ENCODE data around the gene BUD23.
"Not testable (repeated sequence)": the region's sequence is repeated elsewhere in the genome, so short reads cannot be mapped to it uniquely, and the experiment has no call there.

Gene BUD23

GRCh38 chr7:73698410-73698809, 15.0 kb downstream of the BUD23 start:
- in situ Hi-C loops (cut with MboI; ENCODE audit: low pct_unique_long_range_greater_than_20kb, low sequenced_read_pairs): no loop called here
- DNase-seq: no peak

GRCh38 chr7:73699370-73700068, 16.1 kb downstream of the BUD23 start:
- no peak for DNase-seq
- in situ Hi-C loops (cut with MboI; ENCODE audit: low pct_unique_long_range_greater_than_20kb, low sequenced_read_pairs): no loop called here

- in situ Hi-C loops (cut with MboI; ENCODE audit: low pct_unique_long_range_greater_than_20kb, low sequenced_read_pairs): no loop called here
- DNase-seq: no peak
These were observed 16.6 kb downstream of the BUD23 start for GRCh38 chr7:73700069-73700423.

GRCh38 chr7:73700581-73701134, 17.3 kb downstream of the BUD23 start:
- no peak for DNase-seq
- in situ Hi-C loops (cut with MboI; ENCODE audit: low pct_unique_long_range_greater_than_20kb, low sequenced_read_pairs): no loop called here

GRCh38 chr7:73701357-73701995, 18.1 kb downstream of the BUD23 start:
- in situ Hi-C loops (cut with MboI; ENCODE audit: low pct_unique_long_range_greater_than_20kb, low sequenced_read_pairs): no loop called here
- peak; percentile 38 for DNase-seq

DNA sequence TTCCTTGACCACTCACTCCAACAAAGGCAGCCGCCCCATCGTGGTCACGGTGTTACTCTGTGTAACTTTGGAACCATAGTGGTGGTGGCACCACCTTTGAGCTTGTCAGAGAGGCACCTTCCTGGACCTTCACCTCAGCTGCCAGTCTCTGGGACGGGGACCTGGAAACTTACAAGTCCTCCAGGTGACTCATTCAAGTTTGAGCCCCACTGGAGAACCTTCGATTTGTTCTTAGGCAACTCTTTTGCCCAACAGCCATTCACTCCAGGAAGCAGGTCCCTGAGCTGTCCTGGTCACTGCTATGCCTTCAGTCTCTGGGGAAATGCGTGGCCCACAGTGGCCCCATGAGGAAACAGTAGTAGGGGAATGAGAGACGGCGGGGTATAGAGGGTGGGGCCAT, 18.8 kb downstream of the BUD23 start:
- in situ Hi-C loops (cut with MboI; ENCODE audit: low pct_unique_long_range_greater_than_20kb, low sequenced_read_pairs): no loop called here
- DNase-seq: no peak

DNA sequence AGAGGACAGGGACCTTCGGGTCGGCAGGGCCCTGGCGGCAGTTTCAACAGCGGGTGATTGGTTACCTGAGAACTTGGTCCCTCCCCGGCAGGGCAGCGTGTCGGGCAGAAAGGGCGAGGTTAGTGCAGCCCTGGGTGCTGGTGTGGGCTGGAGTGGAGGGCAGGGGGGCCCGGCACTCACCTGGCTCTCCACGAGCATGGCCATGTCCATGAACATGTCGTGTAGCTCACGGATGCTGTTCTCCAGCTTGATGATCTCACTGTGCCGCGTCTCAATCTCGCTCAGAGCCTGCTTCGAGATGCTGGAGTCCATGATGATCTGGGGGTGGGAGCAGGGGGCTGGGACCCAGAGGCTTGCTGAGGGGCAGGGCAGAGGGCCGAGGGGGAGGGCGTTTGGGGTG, 19.3 kb downstream of the BUD23 start:
- DNase-seq: no peak
- in situ Hi-C loops (cut with MboI; ENCODE audit: low pct_unique_long_range_greater_than_20kb, low sequenced_read_pairs): no loop called here

DNA sequence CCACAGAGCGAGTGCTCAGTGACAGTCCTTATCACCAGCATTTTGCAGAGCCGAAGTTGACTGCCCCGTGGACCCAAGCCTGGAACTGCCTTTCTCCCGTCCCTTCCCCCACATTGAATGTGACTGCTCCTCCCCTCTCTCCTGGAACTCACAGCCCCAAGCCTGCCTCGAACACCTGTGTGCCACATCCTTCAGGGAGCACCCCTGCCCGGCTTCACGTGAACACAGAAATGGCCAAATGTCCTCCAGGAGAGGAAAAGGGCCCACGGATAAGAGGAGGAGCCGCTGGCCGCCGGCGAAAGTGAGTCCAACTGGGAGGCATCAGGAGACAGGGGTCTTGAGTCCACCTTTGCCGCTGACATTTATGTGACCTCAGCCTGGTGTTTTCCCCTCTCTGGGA, 19.8 kb downstream of the BUD23 start:
- DNase-seq: no peak
- in situ Hi-C loops (cut with MboI; ENCODE audit: low pct_unique_long_range_greater_than_20kb, low sequenced_read_pairs): no loop called here

DNA sequence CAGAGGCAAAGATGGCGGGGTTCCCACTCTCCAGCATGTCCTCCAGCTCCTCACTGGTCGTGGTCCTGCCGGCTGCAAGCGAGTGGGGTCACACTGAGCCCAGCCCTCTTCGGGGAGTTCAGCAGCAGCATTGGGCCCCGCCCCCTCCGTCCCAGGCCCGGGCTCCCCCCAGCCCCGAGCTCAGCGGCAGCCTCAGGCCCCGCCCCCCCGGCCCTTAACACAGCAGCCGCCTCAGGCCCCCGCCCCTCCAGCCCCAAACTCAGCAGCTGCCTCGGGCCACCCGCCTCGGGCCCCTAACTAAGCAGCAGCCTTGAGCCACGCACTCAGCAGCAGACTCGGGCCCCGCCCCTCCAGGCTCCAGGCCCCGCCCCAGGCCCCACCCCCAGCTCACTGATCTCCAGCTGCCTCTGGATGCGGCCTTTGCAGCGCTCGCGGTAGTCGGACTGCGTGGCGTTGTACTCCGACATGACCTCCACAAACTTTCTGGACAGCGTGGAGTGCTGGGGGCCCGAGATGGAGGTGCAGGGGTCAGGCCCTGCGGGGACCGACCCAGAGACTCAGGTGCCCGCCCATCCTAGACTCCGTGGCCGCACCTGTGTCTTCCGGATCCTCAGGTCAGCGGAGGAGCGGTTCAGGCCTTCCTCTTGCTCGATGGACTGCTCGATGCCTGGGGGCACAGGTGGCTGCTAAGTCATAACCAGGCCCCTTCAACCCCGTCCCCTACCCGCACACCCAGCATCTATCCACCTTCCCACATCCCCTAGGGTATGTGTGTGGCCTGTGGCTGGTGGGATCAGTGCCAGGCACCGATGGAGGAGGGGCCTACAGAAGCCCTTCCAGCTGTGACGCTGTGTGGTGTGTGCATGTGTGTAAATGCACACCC, 20.6 kb downstream of the BUD23 start:
- in situ Hi-C loops (cut with MboI; ENCODE audit: low pct_unique_long_range_greater_than_20kb, low sequenced_read_pairs): no loop called here
- DNase-seq: no peak

DNA sequence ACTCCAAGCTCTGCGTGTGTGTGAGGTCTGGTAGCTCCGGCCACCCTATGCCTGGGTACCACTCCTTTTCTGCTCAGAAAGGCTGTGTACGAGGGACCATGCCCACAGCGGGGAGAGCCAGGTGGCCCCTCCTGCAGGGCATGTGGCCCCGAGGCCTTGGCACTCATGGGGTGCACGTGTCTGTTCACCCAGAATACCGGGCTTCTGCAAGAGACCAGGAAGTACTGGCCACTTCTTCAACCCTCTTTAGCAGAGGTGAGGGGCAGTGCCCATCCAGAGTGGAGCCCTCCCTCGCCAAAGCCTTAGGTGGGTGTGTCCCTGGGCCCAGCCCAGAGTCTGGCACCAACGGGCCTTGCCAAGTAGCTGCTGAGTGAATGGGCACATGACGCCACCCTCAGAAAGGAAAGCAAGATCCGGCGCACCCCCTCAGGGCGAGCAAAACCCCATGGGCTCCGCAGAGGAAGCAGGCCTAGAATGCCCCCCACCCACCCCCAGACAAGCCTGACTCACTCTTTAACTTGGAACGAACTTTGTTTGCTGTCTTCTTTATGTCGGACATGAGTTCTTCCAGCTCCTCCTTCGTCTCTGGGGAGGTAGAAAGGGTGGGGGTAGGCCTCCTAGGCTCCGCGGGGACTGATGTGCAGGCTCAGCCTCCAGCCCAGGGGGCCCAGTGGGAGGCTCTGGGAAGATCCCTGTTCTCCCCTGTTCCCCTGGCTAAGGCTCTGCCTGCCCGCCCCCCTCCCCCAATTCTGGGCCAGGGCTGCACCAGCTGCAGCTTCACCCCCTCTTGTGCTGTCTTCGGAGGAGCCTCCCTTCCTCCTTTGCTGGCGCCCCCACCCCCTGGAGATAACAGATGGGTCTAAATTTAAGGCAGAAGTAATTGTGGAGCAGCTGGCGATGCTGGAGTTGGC, 21.5 kb downstream of the BUD23 start:
- in situ Hi-C loops (cut with MboI; ENCODE audit: low pct_unique_long_range_greater_than_20kb, low sequenced_read_pairs): no loop called here
- no peak for DNase-seq

DNA sequence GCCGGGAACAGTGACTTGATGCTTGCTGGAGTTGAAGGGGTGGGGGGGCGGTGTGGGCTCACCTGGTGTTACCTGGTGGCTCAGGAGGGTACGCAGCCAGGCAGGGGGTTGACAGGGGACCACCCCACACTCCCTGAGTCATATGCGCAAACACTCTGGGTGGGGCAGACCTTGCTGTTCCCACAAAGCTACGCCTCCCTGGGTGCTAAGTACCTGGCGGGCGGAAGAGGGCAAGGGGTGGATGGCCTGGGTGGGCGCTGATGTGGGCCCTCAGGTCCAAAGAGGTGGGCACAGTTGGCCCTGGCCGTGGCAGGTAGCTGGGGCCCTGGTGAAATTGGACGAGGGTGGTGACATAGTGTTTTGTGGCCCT, 22.1 kb downstream of the BUD23 start:
- in situ Hi-C loops (cut with MboI; ENCODE audit: low pct_unique_long_range_greater_than_20kb, low sequenced_read_pairs): no loop called here
- DNase-seq: no peak

DNA sequence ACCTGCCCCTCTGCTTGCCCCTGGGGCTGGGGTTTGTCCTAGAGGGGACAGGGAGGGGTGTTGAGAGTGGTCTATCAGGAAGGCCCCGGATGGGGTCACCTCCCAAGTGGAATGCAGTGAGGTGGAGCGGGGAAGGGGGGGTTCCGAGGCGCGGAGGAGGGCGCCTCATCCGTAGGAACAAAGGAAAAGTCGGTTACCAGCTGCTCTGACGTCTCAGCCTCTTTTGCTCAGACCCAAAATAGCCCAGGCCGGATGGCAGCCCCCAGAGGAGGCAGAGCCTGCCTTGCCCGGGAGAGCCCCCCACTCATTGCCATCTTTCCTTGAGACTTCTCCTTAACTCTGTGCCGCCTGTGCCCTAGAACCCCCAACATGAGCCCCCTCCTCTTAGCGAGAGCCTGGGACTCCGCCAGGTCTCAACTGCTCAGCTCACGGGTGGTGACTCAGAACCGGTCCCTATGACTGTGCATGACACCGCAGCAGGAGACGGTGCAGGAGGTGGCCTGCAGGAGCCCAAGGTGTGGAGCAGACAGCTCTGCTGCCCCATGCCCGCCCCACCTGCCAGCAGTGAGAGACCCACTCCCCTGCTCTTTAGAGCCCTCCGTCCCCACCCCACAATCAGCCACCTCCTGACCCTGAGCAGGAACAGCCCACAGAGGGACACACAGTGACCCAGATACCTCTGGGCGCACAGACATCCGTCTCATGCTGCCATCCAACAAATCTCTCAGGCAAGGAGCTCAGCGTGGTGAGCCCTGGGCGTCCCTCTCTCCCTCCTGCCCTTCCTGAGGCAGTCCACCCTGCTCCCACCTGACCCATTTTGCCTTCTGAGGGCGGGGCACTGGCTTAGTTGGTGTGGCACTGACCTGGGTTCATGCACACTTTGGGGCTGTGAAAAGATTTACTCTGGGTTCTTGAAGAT, 23.0 kb downstream of the BUD23 start:
- in situ Hi-C loops (cut with MboI; ENCODE audit: low pct_unique_long_range_greater_than_20kb, low sequenced_read_pairs): no loop called here
- DNase-seq: no peak

- peak; percentile 58 for DNase-seq
- in situ Hi-C loops (cut with MboI; ENCODE audit: low pct_unique_long_range_greater_than_20kb, low sequenced_read_pairs): no loop called here
These were observed 23.7 kb downstream of the BUD23 start for GRCh38 chr7:73707045-73707631.

GRCh38 chr7:73708961-73709549, 25.7 kb downstream of the BUD23 start:
- in situ Hi-C loops (cut with MboI; ENCODE audit: low pct_unique_long_range_greater_than_20kb, low sequenced_read_pairs): no loop called here
- DNase-seq: no peak

DNA sequence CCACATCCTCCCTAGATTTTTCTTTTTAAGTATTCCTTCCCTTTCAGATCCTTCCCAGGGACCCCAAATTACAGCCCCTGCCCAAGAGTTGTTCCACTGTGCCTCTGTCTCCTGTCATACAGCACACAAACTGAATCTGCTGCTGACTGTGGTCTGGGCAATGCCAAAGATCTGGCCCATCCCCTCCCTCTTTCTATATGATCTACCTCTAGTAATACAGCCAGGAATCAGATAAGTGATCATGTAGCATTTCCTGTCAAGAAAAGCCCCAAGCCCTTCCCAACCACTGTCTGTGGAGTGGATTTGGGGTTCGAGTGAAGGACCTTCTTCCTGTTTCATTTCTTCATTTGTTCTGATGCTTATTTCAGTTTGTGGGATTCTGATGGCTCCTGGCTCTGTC, 29.4 kb downstream of the BUD23 start:
- DNase-seq: no peak
- in situ Hi-C loops (cut with MboI; ENCODE audit: low pct_unique_long_range_greater_than_20kb, low sequenced_read_pairs): no loop called here

GRCh38 chr7:73713319-73713718, 29.9 kb downstream of the BUD23 start:
- in situ Hi-C loops (cut with MboI; ENCODE audit: low pct_unique_long_range_greater_than_20kb, low sequenced_read_pairs); DNase-seq: not testable (repeated sequence)

GRCh38 chr7:73715648-73716317, 32.4 kb downstream of the BUD23 start:
- peak; percentile 50 for DNase-seq
- in situ Hi-C loops (cut with MboI; ENCODE audit: low pct_unique_long_range_greater_than_20kb, low sequenced_read_pairs): no loop called here
